NCI-H1417 (cell line): Measurements from ENCODE around the gene FBN2.
"Not testable (repeated sequence)": the region's sequence is repeated elsewhere in the genome, so short reads cannot be mapped to it uniquely, and the experiment has no call there.

Source experiments
- DNase-seq, 3 experiments: peaks; one replicate each; lab custom pipeline; 2025; lab: John Stamatoyannopoulos, UW

The FBN2 gene

DNA sequence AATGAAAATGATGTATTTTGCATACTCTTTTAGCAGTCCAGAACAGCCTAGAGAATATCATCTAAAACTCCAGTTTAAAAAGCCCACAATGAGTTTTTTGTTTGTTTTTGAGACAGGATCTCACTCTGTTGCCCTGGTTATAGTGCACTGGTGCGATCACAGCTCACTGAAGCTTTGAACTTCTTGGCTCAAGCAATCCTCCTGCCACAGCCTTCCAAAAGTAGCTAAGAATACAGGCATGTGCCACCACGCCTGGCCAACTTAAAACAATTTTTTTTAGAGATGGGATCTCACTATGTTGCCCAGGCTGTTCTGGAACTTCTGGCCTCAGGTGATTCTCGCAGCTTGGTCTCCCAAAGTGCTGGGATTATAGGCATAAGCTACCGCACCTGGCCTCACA, 175.7 kb downstream of the FBN2 start:
- DNase-seq: no peak

DNA sequence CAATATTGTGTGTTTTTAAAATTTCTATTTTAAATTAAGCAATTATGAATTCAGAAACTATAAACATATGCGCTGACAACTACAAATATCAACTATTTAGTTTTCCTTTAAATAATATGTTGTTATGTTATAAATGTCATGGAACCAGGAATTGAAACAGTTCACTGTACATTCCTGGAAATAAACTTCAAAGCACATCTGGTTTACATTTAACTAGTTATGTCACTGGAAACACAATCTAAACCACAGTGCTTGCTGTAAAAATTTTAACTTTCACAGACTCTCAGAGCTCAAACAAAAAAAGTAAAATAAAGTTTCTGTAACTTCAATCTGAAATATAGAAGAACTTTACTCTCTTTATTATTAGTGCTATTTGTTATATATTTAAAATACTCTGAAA, 179.2 kb downstream of the FBN2 start:
- DNase-seq: no peak

DNA sequence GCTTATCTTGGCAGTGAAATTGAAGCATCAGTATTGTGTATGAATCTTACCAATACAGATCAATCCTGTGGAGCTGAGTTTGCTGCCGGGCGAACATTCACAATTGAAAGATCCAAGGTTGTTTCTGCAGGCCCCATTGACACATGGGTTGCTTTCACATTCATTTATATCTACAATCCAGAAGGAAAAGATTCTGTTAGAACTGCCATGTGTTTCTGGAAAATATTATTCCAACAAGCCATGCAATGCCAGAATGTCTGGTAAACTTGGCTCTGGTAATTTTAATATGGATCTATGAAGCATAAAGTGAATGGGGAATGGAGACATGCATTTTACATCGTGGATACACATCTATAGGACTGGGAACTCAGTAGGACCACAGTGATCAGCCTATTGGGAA, 180.8 kb downstream of the FBN2 start:
- no peak for DNase-seq

DNA sequence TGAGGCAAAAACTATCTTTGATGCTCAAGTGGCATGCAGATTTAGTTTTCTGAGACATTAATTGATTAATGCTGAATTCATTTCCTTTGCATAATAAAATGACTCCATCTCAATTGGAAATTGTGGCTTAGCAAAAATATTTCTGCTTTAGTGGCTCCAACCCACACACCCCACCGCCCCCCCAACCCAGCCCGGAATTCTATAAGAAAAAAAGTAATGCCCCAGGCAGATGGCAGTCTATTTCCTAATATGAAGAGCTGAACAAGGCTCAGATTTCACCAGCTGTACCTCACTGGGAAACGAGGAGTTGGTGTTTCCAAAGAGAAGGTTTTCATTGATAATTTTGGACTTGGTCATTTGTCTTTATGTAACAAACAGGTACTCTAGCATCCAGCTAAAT, 182.1 kb downstream of the FBN2 start:
- peak in 1 of 3 experiments; percentile 5 for DNase-seq

DNA sequence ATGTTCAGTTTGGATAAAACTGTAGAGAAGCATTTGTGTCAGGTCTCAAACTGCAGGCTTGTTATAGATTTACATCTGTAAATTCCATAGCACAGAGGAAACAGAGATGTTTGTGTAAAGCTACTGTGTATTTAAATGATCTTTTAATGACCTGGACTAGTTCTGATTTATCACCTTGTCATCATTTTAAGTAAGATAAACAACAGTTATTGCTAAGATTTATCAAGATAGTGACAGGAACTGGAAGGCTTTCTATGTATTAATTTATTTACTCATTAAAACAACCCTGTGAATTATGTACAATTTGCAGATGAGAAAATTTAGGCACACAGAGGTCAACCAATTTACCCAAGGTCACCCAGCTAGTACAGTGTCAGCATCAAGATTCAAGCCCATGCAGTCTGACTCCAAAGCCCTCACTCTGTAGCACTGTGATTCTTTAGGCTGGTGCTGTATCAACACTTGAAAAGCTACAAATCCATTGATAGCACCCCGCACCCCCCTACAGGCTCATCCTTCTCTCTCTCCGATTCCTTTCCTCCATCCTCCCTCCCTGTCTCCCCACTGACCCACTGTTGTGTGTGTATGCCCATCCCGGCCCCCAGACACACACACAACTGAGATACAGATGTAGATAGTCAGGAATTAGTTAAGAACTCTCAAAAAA, 184.5 kb downstream of the FBN2 start:
- DNase-seq: peak in 1 of 3 experiments; percentile 33

DNA sequence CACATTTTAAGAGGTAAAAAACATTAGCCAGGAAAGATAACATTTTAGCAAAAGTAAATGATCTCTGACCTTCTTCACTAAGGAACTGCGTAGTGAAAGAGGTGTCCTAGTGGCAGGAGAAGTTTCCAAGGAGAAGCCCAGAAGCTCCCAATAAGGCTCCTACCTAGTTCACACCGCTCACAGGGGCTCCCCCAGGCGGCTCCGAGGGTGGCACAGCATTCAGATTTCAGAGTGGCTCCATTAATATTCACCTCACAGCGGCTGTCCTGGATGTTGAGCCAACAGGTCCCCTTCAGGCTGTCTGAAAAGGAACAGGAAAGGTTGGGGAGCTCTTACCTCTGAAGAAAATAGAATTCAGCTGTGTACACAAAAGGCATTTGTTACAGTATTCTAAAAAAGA, 187.3 kb downstream of the FBN2 start:
- DNase-seq: no peak

DNA sequence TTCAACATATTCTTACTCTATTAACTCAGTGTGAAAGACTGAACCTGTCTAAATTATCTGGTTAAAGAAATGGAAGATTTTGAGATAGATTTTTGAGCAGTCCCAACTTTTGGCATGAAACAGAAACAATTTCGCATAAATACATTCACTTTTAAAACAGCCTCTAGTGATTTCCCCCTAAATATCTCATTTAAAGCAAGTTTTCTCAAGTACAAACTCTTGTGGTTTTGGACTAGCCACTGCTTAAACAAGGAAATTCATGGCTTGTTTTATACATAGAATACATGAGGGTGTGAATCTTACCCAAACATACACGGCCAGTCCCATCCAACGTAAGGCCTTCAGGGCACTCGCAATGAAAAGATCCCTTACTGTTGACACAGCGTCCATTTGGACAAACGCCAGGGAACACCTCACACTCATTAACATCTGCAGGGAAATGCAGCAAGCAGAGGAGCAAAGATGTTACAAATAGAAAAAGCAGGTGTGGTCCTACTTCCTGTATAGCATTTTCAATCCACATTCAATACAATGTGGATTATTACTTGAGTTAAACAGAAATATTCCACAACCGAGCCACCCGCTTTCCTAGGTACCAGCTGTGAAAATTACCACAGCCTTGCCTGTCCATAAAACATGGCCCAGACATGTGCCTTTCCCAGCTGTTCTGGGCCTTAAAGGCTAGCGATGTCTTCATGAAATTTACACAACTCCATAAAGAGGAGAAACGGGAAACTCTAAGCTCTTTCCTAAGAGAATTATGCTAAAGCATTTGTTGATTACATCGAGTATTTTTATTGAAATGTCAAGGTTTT, 188.8 kb downstream of the FBN2 start:
- DNase-seq: peak; percentile 74 to 94 (median 79)

DNA sequence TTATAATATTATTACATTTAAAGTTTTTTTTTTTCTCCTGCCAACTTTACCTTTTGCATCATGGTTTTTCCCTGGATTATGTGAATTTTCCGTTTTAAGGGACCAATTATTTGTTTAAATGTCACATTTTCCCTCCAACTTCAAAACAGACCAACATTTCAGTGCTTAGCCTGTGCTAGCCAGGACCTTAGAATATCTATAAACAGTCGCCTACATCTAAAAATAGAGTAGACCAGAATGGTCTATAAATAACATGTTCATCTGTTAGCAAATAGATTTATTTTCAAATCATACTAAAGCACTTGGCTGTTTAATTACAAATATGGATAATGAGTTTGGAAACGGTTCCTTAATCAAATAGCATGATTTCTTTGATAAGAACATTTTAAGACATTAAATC, 192.0 kb downstream of the FBN2 start:
- DNase-seq: no peak

DNA sequence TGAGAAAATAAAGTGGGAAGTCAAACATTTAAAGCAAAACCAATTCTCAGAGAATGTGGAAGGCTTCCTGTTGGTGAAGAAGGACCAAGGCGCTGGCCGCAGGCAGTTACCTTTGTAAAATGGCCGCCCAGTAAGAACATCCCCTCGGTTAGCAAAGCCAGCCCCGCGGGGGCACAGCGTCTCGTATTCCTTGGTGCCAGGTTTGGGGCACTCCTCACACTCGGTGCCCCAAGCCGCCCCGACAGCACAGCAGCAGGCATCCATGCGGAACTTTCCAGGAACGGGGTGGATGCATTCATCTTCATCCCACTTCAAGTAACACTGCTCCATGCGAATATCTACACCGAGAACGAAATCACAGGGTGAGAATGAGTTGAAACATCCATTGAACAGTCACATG, 192.8 kb downstream of the FBN2 start:
- no peak for DNase-seq

DNA sequence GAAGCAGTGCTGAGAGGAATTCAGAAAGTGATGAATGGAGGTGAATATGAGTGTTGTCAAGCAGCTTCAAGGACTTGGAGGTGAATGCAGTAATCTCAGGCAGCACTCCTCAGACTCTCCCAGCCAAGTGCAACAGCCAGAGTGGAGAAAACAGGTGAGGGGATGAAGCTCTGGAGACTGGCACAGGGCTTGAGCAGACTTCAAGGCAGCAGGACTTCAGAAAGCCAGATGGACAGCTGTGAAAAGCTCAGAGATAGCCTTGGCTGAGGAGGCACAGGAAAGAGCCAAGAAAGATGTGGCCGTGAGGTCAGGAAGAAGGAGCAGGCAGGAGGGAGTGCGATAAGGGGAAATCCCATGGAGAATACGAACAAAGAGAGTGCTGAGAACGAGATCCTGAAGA, 194.9 kb downstream of the FBN2 start:
- DNase-seq: no peak

DNA sequence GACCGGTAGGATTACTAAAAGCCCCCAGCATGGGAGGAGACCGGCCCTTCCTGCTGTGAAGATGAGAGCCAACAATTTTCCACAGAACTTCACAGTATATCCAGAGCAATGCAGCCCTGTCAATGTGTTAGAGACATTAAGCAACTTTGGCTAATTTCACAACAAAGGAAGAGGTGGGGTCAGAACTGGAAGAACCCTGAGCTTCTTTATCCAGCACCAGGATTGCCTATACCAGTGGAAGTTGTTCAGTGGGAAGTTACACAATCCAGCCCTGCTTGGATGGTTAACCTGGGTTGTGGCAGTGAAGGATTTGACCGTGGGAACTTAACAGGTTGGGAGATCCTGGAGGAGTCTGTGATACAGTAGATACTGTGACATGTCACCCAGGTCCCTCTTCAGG, 197.0 kb downstream of the FBN2 start:
- no peak for DNase-seq

DNA sequence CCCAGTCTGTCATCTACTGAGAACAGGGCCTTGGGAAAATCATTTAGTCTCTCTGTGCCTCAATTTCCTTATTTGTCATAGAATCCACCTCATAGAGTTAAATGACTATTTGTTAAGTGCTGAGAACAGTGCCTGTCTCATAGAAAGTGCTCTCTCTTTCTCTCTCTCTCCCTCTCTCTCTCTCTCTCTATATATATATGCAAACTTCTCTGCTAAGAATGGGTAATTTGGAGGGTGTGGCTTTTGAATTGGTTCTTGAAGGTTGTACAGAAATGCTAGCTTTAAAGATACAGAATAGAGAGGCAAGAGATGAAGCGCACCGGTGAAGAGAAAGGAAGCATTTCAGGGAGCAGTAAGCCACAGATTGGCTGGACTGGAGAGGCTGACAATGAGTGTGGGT, 197.4 kb downstream of the FBN2 start:
- no peak for DNase-seq

DNA sequence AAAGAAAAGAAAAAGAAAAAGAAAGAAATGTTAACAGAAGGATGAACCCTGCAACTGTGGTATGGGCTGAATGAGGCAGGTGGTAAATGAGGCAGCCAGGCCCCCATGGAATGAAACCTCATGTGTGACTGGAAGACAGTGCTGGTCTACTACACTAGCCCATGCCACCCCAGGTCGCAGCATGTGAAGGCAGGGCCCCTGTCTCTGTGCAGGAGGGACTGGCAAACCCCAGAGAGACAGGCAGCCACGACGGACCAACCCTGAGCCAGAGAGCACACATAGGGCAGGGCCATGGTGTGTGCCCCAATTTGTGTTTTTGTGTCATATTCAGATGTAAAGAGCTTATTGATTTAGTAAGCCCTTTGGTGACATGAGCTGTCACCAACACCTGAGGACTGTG, 198.5 kb downstream of the FBN2 start:
- DNase-seq: no peak

DNA sequence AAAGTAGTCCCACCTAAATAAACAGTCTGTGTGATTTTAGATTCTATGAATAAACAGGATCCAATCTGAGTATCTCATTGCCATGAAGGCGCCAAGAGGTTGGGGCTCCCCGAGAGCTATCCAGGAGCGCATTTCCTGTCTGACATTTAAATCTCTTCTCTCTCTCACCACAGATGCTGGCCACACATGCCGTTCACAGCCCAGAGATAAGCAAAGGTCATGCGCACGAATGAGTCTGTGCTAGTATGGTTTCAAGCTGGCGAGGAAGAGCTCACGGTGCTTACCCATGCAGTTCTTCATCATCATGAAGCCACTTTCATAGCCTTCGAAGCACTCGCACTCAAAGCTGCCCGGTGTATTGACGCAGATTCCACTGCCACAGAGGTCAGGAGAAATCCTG, 199.4 kb downstream of the FBN2 start:
- DNase-seq: no peak

DNA sequence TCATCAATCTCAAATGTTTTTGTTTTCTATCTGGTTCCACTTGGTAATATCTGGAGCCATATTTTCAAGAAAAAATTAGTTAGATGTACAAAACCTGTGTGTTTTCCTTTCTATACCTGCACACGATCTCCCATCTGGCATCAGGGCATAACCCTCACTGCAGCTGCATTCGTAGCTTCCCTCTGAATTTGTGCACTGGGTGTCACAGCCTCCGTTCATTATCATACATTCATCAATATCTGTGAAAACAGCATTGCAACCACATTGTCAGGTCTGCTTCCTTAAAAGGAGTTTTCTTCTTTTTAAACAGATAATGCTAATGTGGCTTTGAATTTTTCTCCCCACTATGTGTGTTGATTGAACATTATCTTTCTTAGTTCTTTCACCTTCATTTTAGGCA, 202.7 kb downstream of the FBN2 start:
- DNase-seq: no peak

DNA sequence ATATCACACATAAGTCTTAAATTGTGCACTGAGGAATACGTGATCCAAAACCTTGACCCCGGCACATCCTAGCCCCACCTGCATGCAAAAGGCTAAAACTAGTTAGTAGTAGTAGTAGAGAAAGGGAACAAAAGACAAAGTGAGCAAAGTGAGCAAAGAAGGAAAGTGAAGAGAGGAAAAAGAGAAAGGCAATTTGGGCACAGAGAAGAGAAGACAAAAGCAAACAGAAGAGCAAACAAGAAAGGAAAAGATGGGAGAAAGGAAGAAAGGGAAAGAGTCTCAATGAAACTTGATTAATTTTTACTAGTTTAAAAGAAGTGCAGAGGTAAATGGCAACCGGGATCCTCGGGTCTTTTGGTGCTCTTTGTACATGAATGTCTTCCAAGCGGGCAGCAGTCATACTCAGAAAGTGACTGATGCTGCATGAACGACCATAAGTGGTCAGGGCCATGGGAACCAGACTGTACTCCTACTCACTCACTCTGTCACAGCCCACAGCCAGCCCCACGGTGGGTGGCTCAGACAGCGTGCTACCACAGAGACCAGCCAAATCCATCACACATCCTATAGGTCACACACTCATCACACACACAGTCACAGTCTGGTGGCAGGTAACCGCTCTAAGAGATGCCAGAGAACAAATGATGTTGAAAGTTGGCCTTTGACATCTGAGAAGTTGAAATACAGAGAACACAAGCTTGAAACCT, 203.9 kb downstream of the FBN2 start:
- no peak for DNase-seq

DNA sequence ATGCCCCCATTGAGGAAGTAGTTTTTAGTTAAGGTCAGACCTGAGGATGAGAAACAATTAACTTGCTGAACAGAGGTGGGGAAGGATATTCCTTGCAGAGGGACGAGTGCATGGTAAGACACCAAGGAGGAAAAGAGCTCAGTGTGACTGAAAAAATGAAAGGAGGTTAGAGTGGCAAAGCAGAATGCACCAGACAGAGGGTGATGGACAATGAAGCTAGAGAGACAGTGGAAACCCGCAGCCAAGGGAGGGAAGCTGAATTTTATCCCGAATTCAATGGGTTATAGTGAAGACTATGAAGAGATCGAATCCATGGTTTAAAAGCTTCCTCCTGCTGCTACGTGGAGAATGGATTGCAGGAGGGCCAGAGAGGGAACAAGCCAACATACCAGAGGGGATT, 206.8 kb downstream of the FBN2 start:
- no peak for DNase-seq

DNA sequence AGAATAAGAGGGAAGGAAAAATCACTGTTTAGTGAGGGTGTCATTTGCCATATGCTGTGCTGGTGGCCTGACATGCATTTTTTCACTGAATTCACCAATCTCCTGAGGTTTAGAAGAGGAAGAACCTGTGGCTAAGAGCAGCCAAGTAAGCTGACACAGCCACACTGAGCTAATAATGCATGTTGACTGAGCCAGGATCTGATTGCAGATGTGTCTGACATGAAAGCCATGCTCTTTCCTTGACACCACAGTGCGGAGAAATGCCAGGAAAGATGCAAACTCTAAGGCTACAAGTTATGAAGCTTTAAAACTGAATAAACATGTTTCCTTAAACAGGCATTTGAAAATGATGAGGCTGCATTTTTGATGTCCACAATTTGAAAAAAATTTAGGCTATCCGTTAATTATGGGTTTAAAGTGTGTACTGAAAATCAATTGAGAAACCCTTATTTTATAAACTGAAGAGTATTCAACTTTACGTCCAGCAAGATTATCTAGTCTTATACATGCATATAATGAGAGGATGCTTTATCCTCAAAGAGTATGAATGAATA, 208.6 kb downstream of the FBN2 start:
- no peak for DNase-seq

DNA sequence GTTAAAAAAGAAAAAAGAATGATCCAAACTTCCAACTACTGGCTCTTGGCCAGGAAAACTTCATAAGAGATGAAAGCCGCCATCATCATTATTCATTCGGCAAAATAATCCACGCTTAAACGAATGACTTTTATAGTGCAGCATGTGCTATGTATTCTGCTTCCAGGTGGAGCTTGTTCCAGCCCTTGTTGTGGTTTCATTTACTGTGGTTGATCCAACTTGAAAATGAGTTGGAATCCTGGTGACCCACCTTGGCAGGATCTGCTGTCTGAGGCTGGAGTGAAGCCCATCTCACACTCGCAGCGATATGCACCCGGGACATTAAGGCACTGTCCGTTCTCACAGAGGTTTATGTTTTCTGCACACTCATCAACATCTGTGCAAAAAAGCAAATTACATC, 209.6 kb downstream of the FBN2 start:
- no peak for DNase-seq

DNA sequence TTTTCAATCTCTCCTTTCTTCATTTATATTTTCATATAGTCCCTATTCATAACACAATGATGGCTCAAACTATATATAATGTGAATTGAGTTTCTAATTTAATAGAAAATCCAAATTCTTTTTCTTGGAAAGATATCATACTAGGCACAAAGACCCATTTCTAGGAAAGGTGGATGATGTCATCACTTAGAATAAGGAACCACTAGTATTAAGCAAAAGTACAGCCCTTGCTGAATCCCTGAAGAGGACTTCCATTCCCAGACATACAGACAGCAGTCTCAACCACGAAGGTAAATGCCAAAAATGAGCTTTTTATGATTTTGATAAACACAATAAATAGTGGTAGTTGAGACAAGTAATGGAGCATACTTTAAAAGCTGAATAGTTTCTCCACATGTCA, 210.0 kb downstream of the FBN2 start:
- no peak for DNase-seq

DNA sequence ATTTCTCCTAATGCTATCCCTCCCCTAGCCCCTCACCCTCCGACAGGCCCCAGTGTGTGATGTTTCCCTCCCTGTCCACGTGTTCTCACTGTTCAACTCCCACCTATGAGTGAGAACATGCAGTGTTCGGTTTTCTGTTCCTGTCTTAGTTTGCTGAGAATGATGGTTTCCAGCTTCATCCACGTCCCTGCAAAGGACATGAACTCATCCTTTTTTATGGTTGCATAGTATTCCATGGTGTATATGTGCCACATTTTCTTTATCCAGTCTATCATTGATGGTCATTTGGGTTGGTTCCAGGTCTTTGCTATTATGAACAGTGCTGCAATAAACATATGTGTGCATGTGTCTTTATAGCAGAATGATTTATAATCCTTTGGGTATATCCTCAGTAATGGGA, 216.6 kb downstream of the FBN2 start:
- DNase-seq: not testable (repeated sequence)

DNA sequence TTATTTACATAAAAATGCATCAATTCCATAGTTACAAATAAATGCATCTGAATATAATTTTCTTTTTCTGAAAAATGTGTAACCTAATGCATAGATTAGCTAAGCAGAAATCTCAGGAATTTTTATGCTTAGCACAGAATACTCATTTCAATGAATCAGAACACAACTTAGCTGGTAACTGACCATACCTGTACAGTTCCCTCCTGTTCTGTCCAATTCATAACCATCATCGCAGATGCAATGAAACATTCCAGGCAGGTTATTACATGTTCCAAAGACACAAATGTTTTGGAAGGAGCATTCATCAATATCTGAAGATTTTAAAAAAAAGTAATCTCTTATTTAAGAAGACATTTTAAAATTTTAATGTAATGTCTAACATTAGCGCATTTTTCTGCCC, 219.4 kb downstream of the FBN2 start:
- DNase-seq: no peak

DNA sequence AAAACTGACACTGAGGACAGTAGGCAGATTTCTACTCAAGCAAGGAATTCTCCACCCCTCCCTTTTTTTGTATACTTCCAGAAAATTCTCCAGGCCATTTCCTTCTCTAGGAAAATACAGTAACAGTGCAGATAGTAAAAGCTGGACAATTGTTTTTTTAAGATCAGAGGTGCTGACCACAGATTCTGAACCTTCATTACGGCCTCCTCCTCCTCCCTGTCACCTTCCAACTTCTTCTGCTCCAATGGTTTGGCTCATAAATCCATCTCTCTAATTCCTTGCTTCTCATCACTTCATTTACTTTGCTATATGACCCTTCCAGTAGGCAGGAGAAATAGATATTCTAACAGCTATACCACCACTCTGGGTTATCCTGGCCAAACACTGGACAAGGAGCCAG, 220.6 kb downstream of the FBN2 start:
- DNase-seq: no peak
